Measurements from ENCODE around the gene AMACR.
"Not testable (repeated sequence)": the region's sequence is repeated elsewhere in the genome, so short reads cannot be mapped to it uniquely, and the experiment has no call there.

Gene AMACR

DNA sequence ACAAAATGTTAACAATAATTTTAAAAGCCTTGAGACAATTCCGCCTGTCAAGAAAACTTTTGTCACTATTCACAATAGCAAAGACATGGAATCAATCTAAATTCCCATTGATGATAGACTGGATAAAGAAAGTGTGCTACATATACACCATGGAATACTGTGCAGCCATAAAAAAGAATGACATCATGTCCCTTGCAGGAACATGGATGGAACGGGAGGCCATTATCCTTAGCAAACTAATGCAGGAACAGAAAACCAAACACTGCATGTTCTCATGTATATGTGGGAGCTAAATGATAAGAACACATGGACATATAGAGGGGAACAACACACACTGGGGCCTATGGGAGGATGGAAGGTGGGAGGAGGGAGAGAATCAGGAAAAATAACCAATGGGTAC, 22.7 kb upstream of the AMACR start:
- not testable (repeated sequence) for H3K27me3 ChIP-seq (ENCODE audit: control insufficient read depth in 3 of 3, insufficient read depth in 3 of 3, low read depth in 1 of 3, low read length in 3 of 3); H3K9me3 ChIP-seq (replicated peaks in 1 of 2; ENCODE audit: control insufficient read depth in 2 of 2, insufficient read depth in 1 of 2, low read depth in 1 of 2, low read length in 2 of 2); H3K23ac ChIP-seq (ENCODE audit: low read depth, low read length, poor library complexity); H3K4me1 ChIP-seq (ENCODE audit: control insufficient read depth in 2 of 2, insufficient read depth in 1 of 2, low read depth in 1 of 2, low read length in 2 of 2); H3K4me3 ChIP-seq (ENCODE audit: low read length in 2 of 2); H3K27ac ChIP-seq (replicated peaks; ENCODE audit: low read length); H2BK5ac ChIP-seq (ENCODE audit: low read length); H2BK120ac ChIP-seq (ENCODE audit: low read depth, low read length); H3K18ac ChIP-seq (ENCODE audit: low read length); H2AK5ac ChIP-seq (ENCODE audit: low read depth, low read length); H3K79me1 ChIP-seq (ENCODE audit: low read depth, low read length); H4K8ac ChIP-seq (ENCODE audit: low read depth, low read length); H3K14ac ChIP-seq (ENCODE audit: low read length); H2BK12ac ChIP-seq (ENCODE audit: low read length); H3K4me2 ChIP-seq (ENCODE audit: insufficient read depth, low read length, poor library complexity, severe bottlenecking); H3K4ac ChIP-seq (ENCODE audit: low read length); DNase-seq (ENCODE audit: low spot score); H2BK15ac ChIP-seq (ENCODE audit: low read length); H3K9ac ChIP-seq (ENCODE audit: low read depth, low read length, poor library complexity); H4K91ac ChIP-seq (ENCODE audit: low read depth, low read length, poor library complexity); H2AFZ ChIP-seq (ENCODE audit: low read length)
- peaks cover 0 to 31% of the 10 kb centered on the region in 2 donors for H3K36me3 ChIP-seq (replicated peaks in 1 of 2; ENCODE audit: control insufficient read depth in 2 of 2, insufficient read depth in 2 of 2, low read length in 2 of 2)
- WGBS, 2 donors (ENCODE audit: extremely low coverage in 2 of 2, insufficient read length in 2 of 2, insufficient replicate concordance in 1 of 2): no CpG with 5 or more reads among the region's 2 CpGs

DNA sequence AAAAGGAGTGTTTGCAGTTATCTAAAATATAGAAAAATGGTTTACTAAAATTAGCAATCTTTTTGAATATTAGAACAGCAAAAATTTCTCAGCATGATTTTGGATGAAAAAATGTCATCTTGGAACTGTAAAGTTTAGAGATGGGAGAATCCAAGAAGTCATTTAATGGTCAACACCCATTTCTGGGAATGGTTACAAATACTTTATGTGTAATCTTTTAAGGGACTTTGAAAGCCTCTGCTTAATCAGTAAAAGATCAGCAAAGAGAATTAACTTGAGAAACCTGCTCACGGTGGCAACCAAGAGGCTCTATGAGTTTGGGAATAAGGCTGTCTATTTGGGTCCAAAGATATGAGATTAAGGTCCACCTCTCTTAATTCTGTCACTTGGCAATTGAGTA, 22.2 kb upstream of the AMACR start:
- DNase-seq (ENCODE audit: low spot score): no peak
- no peaks in the 10 kb centered on the region for H3K79me1 ChIP-seq (ENCODE audit: low read depth, low read length)
- peaks cover 2 to 4% of the 10 kb centered on the region in 2 donors for H3K9me3 ChIP-seq (replicated peaks in 1 of 2; ENCODE audit: control insufficient read depth in 2 of 2, insufficient read depth in 1 of 2, low read depth in 1 of 2, low read length in 2 of 2)
- H2BK5ac ChIP-seq (ENCODE audit: low read length): no peak overlapping the region
- H3K4me3 ChIP-seq (ENCODE audit: low read length in 2 of 2): no peak overlapping the region
- no peak overlapping the region for H2AK5ac ChIP-seq (ENCODE audit: low read depth, low read length)
- H3K14ac ChIP-seq (ENCODE audit: low read length): no peak overlapping the region
- H3K36me3 ChIP-seq (replicated peaks in 1 of 2; ENCODE audit: control insufficient read depth in 2 of 2, insufficient read depth in 2 of 2, low read length in 2 of 2): peaks cover 0 to 27% of the 10 kb centered on the region in 2 donors
- no peak overlapping the region for H3K18ac ChIP-seq (ENCODE audit: low read length)
- no CpG with 5 or more reads among the region's 1 CpG for WGBS, 2 donors (ENCODE audit: extremely low coverage in 2 of 2, insufficient read length in 2 of 2, insufficient replicate concordance in 1 of 2)
- no peak overlapping the region for H2BK15ac ChIP-seq (ENCODE audit: low read length)
- H2BK120ac ChIP-seq (ENCODE audit: low read depth, low read length): no peak overlapping the region
- H3K4me1 ChIP-seq (ENCODE audit: control insufficient read depth in 2 of 2, insufficient read depth in 1 of 2, low read depth in 1 of 2, low read length in 2 of 2): peaks cover 0 to 2% of the 10 kb centered on the region in 2 donors
- H3K4ac ChIP-seq (ENCODE audit: low read length): no peak overlapping the region
- H3K27ac ChIP-seq (replicated peaks; ENCODE audit: low read length): no peak overlapping the region
- H3K9ac ChIP-seq (ENCODE audit: low read depth, low read length, poor library complexity): no peak overlapping the region
- H3K23ac ChIP-seq (ENCODE audit: low read depth, low read length, poor library complexity): no peak overlapping the region
- H4K91ac ChIP-seq (ENCODE audit: low read depth, low read length, poor library complexity): no peak overlapping the region
- H3K4me2 ChIP-seq (ENCODE audit: insufficient read depth, low read length, poor library complexity, severe bottlenecking): no peak overlapping the region
- H3K27me3 ChIP-seq (ENCODE audit: control insufficient read depth in 3 of 3, insufficient read depth in 3 of 3, low read depth in 1 of 3, low read length in 3 of 3): no peaks in the 10 kb centered on the region
- H4K8ac ChIP-seq (ENCODE audit: low read depth, low read length): no peak overlapping the region
- H2AFZ ChIP-seq (ENCODE audit: low read length): no peak overlapping the region
- H2BK12ac ChIP-seq (ENCODE audit: low read length): no peak overlapping the region

DNA sequence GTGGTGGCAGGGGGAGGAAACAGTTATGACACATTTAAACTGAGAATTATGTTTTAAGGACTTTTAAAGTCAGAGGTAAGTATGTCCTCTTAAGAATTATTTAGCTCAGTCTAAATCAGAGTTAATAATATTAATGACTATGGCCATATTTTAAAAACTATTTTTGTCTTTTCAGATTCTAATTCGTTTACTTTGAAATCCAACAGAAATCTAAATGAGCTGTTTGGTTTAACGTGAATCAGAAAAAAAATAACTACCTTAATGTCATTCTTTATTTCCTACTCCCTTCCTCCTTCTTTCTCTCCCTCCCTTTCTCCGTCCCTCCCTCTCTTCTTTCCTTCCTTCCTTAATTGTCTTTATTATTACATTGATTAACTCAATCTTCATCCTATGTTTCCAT, 20.5 kb upstream of the AMACR start:
- Histone ChIP-seq H3K9ac (ENCODE audit: low read depth, low read length, poor library complexity) (no peak overlapping the region), H3K4me1 (ENCODE audit: control insufficient read depth in 2 of 2, insufficient read depth in 1 of 2, low read depth in 1 of 2, low read length in 2 of 2) (peaks cover 0 to 2% of the 10 kb centered on the region in 2 donors), H3K18ac (ENCODE audit: low read length) (no peak overlapping the region), H3K79me1 (ENCODE audit: low read depth, low read length) (no peaks in the 10 kb centered on the region), H2BK5ac (ENCODE audit: low read length) (no peak overlapping the region), H2BK12ac (ENCODE audit: low read length) (no peak overlapping the region), H3K4ac (ENCODE audit: low read length) (no peak overlapping the region), H3K4me3 (ENCODE audit: low read length in 2 of 2) (no peak overlapping the region), H2AFZ (ENCODE audit: low read length) (no peak overlapping the region), H3K14ac (ENCODE audit: low read length) (no peak overlapping the region), H4K8ac (ENCODE audit: low read depth, low read length) (no peak overlapping the region), H3K36me3 (replicated peaks in 1 of 2; ENCODE audit: control insufficient read depth in 2 of 2, insufficient read depth in 2 of 2, low read length in 2 of 2) (peaks cover 1 to 19% of the 10 kb centered on the region in 2 donors), H3K27ac (replicated peaks; ENCODE audit: low read length) (no peak overlapping the region), H4K91ac (ENCODE audit: low read depth, low read length, poor library complexity) (no peak overlapping the region), H3K4me2 (ENCODE audit: insufficient read depth, low read length, poor library complexity, severe bottlenecking) (no peak overlapping the region), H3K23ac (ENCODE audit: low read depth, low read length, poor library complexity) (no peak overlapping the region), H2BK15ac (ENCODE audit: low read length) (no peak overlapping the region), H3K9me3 (replicated peaks in 1 of 2; ENCODE audit: control insufficient read depth in 2 of 2, insufficient read depth in 1 of 2, low read depth in 1 of 2, low read length in 2 of 2) (peaks cover 0 to 4% of the 10 kb centered on the region in 2 donors), H2BK120ac (ENCODE audit: low read depth, low read length) (no peak overlapping the region), H3K27me3 (ENCODE audit: control insufficient read depth in 3 of 3, insufficient read depth in 3 of 3, low read depth in 1 of 3, low read length in 3 of 3) (no peaks in the 10 kb centered on the region), H2AK5ac (ENCODE audit: low read depth, low read length) (no peak overlapping the region)
- WGBS, 2 donors (ENCODE audit: extremely low coverage in 2 of 2, insufficient read length in 2 of 2, insufficient replicate concordance in 1 of 2): 100% methylated on average over 1 of the region's 3 CpGs
- DNase-seq (ENCODE audit: low spot score): no peak

DNA sequence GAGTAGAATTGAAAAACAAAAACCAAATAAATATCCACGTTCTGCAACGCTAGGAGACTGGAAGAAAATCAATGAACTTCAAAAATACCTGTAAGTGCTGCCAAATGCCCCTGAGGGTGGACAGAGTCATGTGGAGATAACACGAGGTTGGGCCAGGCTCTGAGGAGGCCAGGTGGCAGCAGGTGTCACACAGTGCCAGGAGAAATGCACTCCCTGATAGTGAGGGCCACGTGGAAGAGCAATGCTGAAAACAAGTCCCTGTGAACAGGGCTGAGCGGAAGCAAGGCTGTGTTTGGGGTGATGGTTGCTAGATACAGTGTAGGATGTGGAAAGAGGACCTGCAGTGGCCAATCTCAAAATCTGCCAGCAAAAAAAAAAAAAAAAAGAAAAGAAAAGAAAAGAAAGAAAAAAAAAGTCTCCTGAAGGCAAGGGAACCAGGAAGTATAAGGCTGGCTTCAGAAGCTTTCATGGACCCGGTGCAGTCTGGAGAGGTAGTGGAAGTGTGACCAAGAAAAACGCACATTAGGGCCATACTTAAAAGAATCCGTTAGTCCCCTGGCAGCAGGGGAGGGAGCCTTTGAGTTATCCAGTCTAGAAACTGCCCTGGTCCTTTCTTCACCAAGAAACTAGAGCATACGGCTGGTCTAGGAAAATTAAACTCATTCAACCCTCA, 18.4 kb upstream of the AMACR start:
- H2BK5ac ChIP-seq (ENCODE audit: low read length): no peak overlapping the region
- no CpG with 5 or more reads among the region's 9 CpGs for WGBS, 2 donors (ENCODE audit: extremely low coverage in 2 of 2, insufficient read length in 2 of 2, insufficient replicate concordance in 1 of 2)
- H2BK12ac ChIP-seq (ENCODE audit: low read length): no peak overlapping the region

More for the DNA sequence above, 18.4 kb upstream of the AMACR start:
- no peak overlapping the region for H3K14ac ChIP-seq (ENCODE audit: low read length)
- H2AK5ac ChIP-seq (ENCODE audit: low read depth, low read length): no peak overlapping the region
- H3K27ac ChIP-seq (replicated peaks; ENCODE audit: low read length): no peak overlapping the region
- H3K18ac ChIP-seq (ENCODE audit: low read length): no peak overlapping the region
- no peak overlapping the region for H3K4me3 ChIP-seq (ENCODE audit: low read length in 2 of 2)
- H2BK15ac ChIP-seq (ENCODE audit: low read length): no peak overlapping the region
- H3K23ac ChIP-seq (ENCODE audit: low read depth, low read length, poor library complexity): no peak overlapping the region
- H3K4me2 ChIP-seq (ENCODE audit: insufficient read depth, low read length, poor library complexity, severe bottlenecking): no peak overlapping the region
- H4K8ac ChIP-seq (ENCODE audit: low read depth, low read length): no peak overlapping the region
- peaks cover 0 to 2% of the 10 kb centered on the region in 2 donors for H3K4me1 ChIP-seq (ENCODE audit: control insufficient read depth in 2 of 2, insufficient read depth in 1 of 2, low read depth in 1 of 2, low read length in 2 of 2)
- H3K4ac ChIP-seq (ENCODE audit: low read length): no peak overlapping the region
- H4K91ac ChIP-seq (ENCODE audit: low read depth, low read length, poor library complexity): no peak overlapping the region
- no peaks in the 10 kb centered on the region for H3K9me3 ChIP-seq (replicated peaks in 1 of 2; ENCODE audit: control insufficient read depth in 2 of 2, insufficient read depth in 1 of 2, low read depth in 1 of 2, low read length in 2 of 2)
- no peaks in the 10 kb centered on the region for H3K79me1 ChIP-seq (ENCODE audit: low read depth, low read length)
- H3K36me3 ChIP-seq (replicated peaks in 1 of 2; ENCODE audit: control insufficient read depth in 2 of 2, insufficient read depth in 2 of 2, low read length in 2 of 2): peaks cover 1 to 12% of the 10 kb centered on the region in 2 donors
- no peak overlapping the region for H3K9ac ChIP-seq (ENCODE audit: low read depth, low read length, poor library complexity)
- DNase-seq (ENCODE audit: low spot score): no peak
- no peak overlapping the region for H2AFZ ChIP-seq (ENCODE audit: low read length)
- H2BK120ac ChIP-seq (ENCODE audit: low read depth, low read length): no peak overlapping the region
- H3K27me3 ChIP-seq (ENCODE audit: control insufficient read depth in 3 of 3, insufficient read depth in 3 of 3, low read depth in 1 of 3, low read length in 3 of 3): no peaks in the 10 kb centered on the region

Measured in neuronal stem cell (in vitro differentiated cells).